HG02759 (cell line): Measurements from ENCODE around the gene UNC119.

ENCODE experiments used
- ATAC-seq: cut with Tn5 transposase; IDR thresholded peaks from one replicate; pipeline ENCODE4 v1.9.1; 2021; ENCODE audit warnings: mild to moderate bottlenecking, moderate library complexity; ENCODE audit not compliant: unreplicated experiment

Gene UNC119

DNA sequence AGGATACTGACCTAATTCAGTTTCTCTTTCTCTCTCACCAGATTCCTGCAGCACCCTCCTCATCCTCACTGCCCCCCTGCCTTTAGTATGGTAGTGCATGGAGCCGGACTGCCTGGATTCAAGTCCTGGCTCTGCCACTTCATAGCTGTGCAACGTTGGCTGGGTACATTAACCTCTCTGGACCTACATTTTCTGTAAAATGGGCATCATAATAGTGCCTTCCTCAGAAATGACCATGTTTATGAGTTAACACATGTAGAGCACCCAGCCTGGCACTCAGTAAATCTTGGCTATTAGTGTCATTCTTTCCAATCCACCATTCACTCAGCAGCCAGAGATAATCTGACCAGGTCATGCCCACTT is 7.3 kb downstream of the UNC119 start:
- no peak for ATAC-seq

DNA sequence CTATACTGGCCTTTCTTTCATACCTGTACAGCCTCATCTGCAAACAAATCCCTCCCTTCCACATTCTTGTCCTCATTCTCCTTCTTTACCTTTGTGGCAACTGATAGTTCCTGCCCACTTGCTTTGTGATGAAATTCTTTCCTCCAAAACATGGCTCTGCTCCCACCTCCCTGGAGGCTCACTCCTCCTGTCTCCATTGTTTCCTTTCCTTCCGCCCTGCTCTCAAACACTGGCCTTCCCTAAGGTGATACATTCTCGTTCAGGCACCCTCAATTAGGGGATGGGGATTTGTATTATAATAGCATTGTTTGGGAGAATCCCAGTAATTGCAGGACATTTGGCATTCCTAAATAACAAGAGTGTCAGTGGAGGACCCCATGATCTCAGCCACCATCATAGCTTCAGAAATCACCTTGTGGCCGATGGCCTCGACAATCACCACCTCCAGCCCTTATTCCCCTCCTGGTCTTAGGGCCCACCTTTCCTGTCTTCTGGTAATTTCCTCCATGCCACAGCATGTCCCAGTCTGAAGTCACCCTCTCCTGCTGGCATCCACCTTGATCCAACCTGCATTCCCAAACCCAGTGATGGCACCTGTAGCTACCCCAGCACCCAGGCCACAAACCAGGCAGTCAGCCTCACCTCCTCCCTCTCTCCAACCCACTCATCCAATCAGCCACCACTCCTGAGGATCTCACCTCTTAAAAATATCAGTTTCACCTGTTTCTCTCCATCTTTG is 7.9 kb downstream of the UNC119 start:
- ATAC-seq: no peak

- ATAC-seq: no peak
Measured at GRCh38 chr17:28541439-28541838, 11.0 kb downstream of the UNC119 start.

GRCh38 chr17:28540231-28540630 is 12.2 kb downstream of the UNC119 start:
- ATAC-seq: no peak

DNA sequence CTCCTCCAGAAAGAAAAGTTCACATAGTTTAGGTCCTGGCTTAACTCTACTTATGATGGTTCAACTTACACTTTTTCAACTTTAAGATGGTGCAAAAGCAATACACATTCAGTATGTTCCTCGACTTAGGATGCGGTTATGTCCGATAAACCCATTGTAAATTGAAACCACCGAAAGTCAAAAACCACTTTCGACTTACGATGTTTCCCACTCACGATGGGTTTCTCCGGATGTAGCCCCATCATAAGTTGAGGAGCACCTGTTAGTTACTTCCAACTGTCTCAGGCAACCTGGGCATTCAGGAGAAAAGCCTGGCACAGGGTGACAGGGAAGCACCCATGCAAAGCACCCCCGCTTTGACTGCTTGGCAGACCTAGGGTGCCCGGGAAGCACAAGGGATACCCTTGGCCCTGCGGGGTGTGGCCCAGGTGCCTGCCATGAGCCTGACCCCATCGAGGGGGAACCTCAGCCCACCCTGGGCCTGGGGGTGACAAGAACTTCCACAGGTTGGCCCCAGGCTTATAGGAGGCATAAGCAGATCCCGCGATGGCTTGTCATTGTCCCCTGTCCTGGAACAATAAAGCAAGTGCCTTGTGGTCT is 14.0 kb downstream of the UNC119 start:
- no peak for ATAC-seq

GRCh38 chr17:28537219-28537610 is 15.2 kb downstream of the UNC119 start:
- ATAC-seq: no peak

- ATAC-seq: no peak
Measured at GRCh38 chr17:28536532-28537218, 15.7 kb downstream of the UNC119 start.

DNA sequence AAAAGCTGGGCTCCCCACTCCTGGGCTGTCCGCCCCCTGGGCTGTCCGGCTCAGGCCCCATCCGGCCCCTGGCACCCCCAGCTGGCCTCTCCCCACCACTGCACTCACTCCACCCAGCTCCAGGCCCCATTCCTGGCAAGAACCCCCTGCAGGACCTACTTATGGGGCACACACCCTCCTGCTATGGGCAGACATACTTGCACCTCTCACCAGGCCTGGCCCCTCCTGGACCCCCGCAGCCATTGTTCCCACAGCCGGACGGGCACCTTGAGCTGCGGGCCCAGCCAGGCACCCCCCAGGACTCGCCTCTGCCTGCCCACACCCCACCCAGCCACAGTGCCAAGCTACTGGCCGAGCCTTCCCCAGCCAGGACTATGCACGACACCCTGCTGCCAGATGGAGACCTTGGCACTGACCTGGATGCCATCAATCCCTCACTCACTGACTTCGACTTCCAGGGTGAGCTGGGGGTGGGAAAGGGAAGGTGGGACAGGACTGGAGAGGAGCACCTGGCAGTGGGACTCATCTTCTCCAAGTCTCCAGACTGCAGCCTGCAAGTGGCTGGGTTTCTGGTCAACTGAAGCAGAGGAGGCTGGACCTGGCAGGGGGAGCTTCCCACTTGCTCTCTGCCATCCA is 17.6 kb downstream of the UNC119 start:
- ATAC-seq: no peak

DNA sequence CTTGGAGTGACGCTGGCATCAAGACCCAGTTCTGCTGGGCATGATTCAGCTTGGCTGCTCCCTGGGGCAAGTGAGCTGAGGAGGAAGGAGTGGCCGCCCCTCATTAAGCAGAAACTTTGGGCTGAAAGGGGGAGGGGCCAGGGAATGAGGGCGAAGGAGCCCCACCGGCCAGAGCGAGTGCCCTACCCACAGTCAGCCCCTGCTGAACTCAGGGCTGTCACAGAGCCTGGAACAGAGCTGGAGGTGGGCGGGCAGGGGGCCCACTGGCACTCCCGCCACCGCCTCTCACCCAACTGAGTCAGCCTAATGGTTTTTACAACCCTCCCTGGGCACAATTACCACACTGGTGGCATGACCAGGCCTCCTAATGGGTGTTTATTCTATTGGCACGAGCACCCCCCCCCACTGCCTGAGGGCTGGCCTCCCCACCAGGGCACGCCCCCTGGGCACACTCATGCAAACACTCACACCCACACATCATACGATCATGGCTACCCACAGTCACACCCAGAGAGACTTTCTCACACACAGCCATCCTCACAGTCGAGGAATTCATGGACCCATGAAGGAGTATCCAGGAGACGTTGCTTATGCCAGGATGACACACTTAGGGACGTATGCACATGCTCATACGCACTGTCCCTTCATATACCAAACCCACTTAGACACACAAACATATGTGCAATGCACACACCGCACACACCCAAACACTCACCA is 19.2 kb downstream of the UNC119 start:
- no peak for ATAC-seq

DNA sequence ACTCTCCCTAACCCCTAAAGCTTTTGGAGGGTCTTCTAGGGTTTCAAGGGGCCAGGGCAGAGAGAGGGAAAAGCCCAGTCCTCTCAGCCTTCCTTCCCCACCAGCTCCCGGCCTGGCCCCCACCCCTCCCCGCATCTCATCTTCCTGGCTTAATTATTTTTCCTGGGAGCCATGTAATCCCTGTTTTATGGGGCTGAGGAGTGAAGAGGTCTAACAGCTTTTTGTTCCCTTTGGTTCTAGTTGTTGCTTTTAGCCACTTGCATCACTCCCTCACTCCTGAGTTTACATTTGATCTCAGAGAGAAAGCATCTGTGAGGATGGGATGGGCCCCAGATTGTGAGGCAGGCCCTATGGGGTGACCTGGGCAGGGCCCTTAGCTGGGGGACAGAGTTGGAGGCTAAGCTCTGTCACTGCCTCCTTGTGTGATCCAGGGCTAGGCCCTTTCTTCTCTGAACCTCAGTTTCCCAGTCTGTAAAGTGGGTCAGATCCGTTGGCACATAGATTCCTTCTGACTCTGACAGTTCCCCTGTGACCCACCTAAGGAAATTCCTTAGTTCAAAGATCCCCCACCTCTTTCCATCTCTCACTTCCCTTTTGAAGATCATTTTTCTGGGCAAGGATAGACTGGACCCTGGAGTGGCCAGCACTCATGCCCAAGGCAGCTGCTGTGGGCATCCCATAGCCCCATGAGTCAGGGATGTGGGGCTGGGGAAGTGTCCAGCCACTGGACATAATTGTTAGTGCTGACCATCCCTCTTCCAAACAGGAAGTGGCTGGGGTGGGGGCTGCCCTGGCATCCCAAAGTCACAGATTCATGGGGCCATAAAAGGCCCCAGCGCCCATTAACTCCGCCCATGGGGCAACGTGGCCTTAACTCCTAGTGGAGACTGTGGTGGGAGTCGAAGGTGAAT is 20.1 kb downstream of the UNC119 start:
- ATAC-seq: no peak

DNA sequence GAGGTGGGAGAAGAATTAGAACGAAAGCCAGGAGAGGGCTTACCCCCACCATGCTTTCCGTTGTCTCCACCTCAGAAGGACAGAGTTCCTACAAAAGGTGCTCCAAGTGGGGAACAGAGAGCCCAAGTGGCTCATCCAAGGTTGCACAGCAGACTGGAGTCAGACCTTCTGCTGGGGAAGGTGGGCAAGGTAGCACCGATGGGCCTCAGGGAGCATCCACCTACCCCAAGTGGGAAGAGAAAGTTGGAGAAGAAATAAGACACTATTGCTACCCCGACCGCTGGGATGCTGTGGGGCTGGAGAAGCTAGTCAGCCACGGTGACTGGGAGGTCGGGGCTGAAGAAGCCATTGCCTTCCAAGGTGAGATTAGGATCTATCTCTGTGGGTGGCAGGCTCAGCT is 21.5 kb downstream of the UNC119 start:
- no peak for ATAC-seq

GRCh38 chr17:28530250-28530649 is 22.2 kb downstream of the UNC119 start:
- ATAC-seq: no peak

GRCh38 chr17:28529013-28529400 is 23.4 kb downstream of the UNC119 start:
- ATAC-seq: no peak

GRCh38 chr17:28528327-28529012 is 24.0 kb downstream of the UNC119 start:
- no peak for ATAC-seq

GRCh38 chr17:28527859-28528258 is 24.6 kb downstream of the UNC119 start:
- ATAC-seq: no peak

DNA sequence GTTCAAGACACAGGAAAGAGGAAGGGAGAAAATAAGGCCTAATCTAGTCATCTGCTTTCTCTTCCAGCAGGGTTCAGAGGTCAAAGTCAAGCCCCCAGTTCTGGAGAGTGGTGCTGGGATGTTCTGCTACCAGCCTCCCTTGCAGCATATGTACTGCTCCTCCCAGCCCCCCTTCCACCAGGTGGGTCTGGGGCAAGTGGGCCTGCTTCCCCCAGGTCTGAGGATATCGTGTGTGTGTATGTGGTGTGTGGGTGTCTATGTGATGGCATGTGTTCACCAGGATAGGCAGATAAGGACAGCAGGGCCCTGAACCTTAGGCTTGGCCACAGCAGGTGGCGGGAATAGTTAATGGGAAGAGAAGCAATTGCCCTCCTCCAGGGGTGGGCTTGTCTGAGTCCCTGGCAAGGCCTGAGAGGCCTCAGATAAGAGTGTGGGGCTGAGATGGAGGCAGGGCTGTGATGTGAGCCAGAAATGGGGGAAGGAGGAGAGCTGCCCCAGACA is 25.2 kb downstream of the UNC119 start:
- ATAC-seq: no peak

DNA sequence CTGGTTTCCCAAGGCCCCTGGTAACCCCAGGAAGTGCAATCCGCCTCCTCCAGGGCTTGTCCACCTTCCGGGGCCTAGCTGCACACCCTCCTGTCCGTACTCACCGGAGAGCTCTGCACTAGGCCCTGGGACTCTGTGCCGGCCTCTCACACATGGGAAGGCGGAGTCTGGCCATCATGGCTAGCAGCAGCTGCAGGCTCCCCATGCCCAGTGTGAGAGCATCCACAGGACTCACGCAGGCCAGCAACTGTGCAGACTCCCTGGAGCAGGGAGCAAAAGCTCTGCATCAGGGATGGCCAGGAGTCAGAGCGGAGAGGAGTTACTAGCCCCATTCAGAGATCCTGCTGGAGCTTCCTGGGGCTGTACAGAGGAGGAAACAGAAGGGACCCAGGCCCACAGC is 26.0 kb downstream of the UNC119 start:
- ATAC-seq: no peak

GRCh38 chr17:28524476-28525424 is 27.7 kb downstream of the UNC119 start:
- no peak for ATAC-seq
